Stimulated activated CD8-positive, alpha-beta memory T cell treated with anti-CD3 and anti-CD28 coated beads, Interleukin-7, amount 100 ng/mL, for 4 hours (primary cell): Measurements from ENCODE around the gene IGF2R.
"Not testable (repeated sequence)": the region's sequence is repeated elsewhere in the genome, so short reads cannot be mapped to it uniquely, and the experiment has no call there.

Source experiments
- DNase-seq, 2 donors: peaks; one replicate each; pipeline ENCODE4 v3.0.0-alpha.2; 2020; ENCODE audit warnings: low read depth in 2 of 2

Gene IGF2R

DNA sequence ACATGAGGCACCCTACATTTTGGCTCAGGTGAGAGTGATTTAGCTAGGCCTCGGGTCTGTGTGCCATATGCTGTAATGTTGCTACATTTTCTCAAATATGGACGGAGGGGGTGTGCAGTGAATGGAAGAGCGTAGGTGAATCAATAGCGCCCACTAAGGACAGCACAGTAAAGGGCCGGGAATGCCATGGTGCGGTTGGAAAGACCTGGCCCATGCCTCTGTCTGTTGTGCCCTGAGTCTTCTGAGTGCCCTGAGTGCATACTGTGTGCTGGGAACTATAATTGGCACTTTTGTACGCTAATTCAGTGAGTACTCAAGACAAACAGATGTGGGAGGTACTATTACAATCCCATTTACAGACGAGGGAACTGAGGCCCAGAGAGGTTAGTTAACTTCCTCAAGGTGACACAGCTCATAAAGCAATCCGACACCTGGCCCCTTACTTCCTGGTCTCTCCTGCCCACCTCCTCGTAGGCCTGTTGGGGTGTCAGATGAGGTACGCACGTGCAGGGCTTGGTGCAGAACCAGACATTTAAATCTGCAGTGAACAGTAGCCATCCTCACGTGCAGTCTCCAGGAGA is 170.0 kb downstream of the IGF2R start:
- DNase-seq = no peak

DNA sequence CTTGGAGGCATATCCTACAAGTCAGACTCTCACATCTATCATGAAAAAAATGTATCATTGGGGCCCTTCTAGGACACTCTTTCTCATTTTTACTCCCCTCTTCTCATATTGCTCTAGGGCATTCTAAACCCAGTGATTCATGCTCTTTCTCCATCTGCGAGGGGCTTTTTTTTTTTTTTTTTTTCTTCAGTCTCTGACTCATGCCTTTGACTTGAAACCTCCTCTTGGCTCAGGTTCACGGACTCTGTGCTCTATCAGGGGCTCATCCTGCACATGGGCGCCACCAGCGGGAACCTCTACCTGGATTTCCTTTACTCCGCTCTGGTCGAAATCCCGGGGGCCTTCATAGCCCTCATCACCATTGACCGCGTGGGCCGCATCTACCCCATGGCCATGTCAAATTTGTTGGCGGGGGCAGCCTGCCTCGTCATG is 170.6 kb downstream of the IGF2R start:
- no peak for DNase-seq

GRCh38 chr6:160140493-160140892 is 171.6 kb downstream of the IGF2R start:
- DNase-seq = not testable (repeated sequence)

DNA sequence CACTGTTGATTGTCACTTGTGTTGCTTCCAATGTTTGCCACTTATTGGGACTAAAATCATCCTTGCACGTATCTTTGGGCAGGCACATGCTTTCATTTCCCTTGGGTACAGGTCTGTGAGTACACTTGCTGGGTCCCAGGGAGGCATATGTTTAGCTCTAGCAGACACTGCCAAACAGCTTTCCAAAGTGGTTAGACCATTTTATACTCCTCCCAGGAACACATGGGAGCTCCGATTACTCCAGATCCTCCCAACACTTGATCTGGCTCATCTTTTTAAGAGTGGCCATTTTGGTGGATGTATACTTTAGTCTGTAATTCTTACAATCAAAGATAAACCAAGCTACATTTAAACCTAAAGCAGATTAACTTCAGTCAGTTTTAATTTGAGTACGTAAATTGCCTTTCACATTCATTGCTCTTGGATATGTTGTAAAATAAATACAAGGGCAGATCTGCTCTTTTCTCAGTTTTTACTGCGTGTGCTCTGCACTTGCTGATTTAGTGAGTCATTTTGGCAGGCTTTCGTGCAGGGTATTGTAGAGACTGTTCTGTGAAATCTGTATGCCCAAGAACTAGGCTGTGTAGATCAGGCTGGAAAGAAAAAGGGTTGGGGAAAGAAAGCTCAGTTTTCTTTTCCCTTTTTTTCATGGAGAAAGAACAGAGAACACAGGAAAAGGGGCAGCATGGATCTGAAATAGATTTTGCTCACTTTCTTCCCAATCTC is 172.3 kb downstream of the IGF2R start:
- DNase-seq = no peak

GRCh38 chr6:160142115-160142715 is 173.3 kb downstream of the IGF2R start:
- DNase-seq = no peak

DNA sequence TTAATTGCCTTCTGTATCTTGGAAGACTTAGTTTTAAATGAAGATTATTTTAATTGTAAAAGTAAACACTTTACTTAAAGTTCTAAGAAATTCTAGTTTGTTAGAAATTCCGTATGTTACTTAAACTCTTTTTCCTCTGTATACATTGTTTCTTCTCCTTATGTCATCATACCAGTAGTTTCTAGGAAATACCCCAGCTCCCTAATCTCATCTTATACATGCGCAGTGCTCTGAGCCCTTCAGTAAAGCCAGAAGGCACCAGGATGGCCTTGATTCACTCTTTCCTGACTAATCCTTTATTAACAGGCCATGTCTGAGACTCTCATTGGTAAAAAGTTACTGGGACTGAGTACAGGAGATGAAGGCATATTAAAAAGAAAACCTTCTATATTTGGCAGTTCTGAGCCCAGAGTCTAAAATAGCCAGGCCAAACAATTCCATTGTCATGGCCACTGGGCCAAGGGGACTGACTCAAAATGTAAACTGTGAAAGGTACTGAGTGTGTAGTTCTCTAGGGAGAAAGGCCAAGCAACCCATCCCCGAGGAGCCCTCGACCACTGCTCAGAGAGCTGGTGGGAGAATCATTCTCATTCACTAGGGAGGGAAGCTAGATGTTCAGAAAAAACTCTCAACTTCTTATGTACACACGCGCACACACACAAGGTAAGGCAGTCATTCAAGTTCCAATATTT is 177.7 kb downstream of the IGF2R start:
- DNase-seq = no peak

- no peak for DNase-seq
These were observed 178.3 kb downstream of the IGF2R start for GRCh38 chr6:160147146-160147536.

- no peak for DNase-seq
These were observed 185.6 kb downstream of the IGF2R start for GRCh38 chr6:160154471-160154870.

GRCh38 chr6:160156842-160157241 is 188.0 kb downstream of the IGF2R start:
- DNase-seq = no peak

DNA sequence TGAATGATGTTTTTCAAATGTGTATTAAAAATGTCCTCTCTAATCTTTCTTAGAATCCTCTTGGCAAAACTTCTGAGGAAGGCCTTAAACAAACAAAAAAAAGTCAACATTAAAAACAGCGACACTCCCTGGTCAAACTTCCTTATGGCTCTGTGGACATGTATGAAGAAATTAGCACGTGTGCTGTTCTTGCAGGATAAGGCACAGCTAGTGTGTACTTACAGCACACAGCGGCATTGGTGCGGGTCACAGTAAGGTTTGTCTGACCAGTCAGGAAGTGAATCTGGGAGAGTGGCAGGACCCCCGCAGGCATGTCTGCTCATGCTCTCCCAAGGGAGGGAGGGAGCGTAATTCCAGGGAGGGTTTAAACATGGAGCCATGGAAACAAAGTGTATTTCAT is 191.6 kb downstream of the IGF2R start:
- DNase-seq = no peak
